ENCODE measurements around the gene RB1.

GRCh38 chr13:48403913-48404312 is 100.4 kb downstream of the RB1 start:
- no peak for TF ChIP-seq ZBTB34 (CRISPR knock-in tag; IDR thresholded peaks at IDR 0.05)
- no peak for TF ChIP-seq IRF2 (CRISPR knock-in tag; IDR thresholded peaks at IDR 0.05)
- TF ChIP-seq NCOA2 (IDR thresholded peaks at IDR 0.05; ENCODE audit: partially characterized antibody in 2 of 2): no peak
- no peak for TF ChIP-seq ESRRA (IDR thresholded peaks at IDR 0.05; ENCODE audit: borderline replicate concordance, low read depth)
- TF ChIP-seq ZNF280A (IDR thresholded peaks at IDR 0.05; ENCODE audit: low read depth, partially characterized antibody): no peak
- no peak for TF ChIP-seq JUND (IDR thresholded peaks at IDR 0.05; ENCODE audit: borderline replicate concordance, low read depth, low read length)
- no peak for TF ChIP-seq JUND (tag; IDR thresholded peaks at IDR 0.05; ENCODE audit: borderline replicate concordance, low read depth, low read length)
- TF ChIP-seq ZBTB49 (CRISPR knock-in tag; IDR thresholded peaks at IDR 0.05; ENCODE audit: borderline replicate concordance): no peak
- TF ChIP-seq HDGF (IDR thresholded peaks at IDR 0.05): no peak

Measured in K562 (cell line).